Measurements from ENCODE around the gene SPACA4. TPM values are rescaled to one million over a fixed set of nuclear protein-coding genes. Genes with fewer than 3 reads are reported as not detected.

The SPACA4 gene
- total and polyA plus RNA-seq, 9 of the 15 experiments (the other 6 are each of a cell fraction or from before 2014, with no cell fraction given), result not detected

- TF ChIP-seq RBM25 (IDR thresholded peaks at IDR 0.05; ENCODE audit: low read depth, low read length, severe bottlenecking) (peak; percentile 90), CTBP1 (IDR thresholded peaks at IDR 0.05; ENCODE audit: borderline replicate concordance) (peak; percentile 56), ZBTB17 (CRISPR knock-in tag; IDR thresholded peaks at IDR 0.05) (peak; percentile 69), ESRRA (IDR thresholded peaks at IDR 0.05; ENCODE audit: borderline replicate concordance, low read depth) (peak; percentile 42; the same call in 1 of the 2 replicates), BACH1 (tag; IDR thresholded peaks at IDR 0.05) (no peak), ZNF589 (CRISPR knock-in tag; IDR thresholded peaks at IDR 0.05; ENCODE audit: low read depth) (no peak), COPS2 (conservative IDR thresholded peaks at IDR 0.05) (no peak), ZNF408 (CRISPR knock-in tag; IDR thresholded peaks at IDR 0.05; ENCODE audit: low read depth) (no peak), HSF4 (CRISPR knock-in tag; IDR thresholded peaks at IDR 0.05; ENCODE audit: borderline replicate concordance) (no peak), FOXK2 (conservative IDR thresholded peaks at IDR 0.05 in 1 of 2, IDR thresholded peaks at IDR 0.05 in 1 of 2; ENCODE audit: low read depth in 2 of 2) (peak; percentile 71 to 81), ZNF253 (CRISPR knock-in tag; conservative IDR thresholded peaks at IDR 0.05) (no peak), LARP7 (IDR thresholded peaks at IDR 0.05) (no peak), SMAD2 (IDR thresholded peaks at IDR 0.05; ENCODE audit: low read depth, low read length) (no peak), ZNF830 (CRISPR knock-in tag; IDR thresholded peaks at IDR 0.05) (no peak), FOXM1 (IDR thresholded peaks at IDR 0.05; ENCODE audit: low read depth) (peak; percentile 85), FOXM1 (CRISPR knock-in tag; IDR thresholded peaks at IDR 0.05; ENCODE audit: low read depth) (peak; percentile 82), ZNF175 (CRISPR knock-in tag; IDR thresholded peaks at IDR 0.05; ENCODE audit: low read depth) (no peak), ZNF583 (CRISPR knock-in tag; IDR thresholded peaks at IDR 0.05) (no peak), MBD2 (IDR thresholded peaks at IDR 0.05; ENCODE audit: borderline replicate concordance, low read depth) (peak; percentile 92; the same call in 1 of the 2 replicates), ZFPM2 (CRISPR knock-in tag; IDR thresholded peaks at IDR 0.05) (no peak), ZFX (CRISPR knock-in tag; IDR thresholded peaks at IDR 0.05) (no peak)
- TF ChIP-seq, protein P1, sequence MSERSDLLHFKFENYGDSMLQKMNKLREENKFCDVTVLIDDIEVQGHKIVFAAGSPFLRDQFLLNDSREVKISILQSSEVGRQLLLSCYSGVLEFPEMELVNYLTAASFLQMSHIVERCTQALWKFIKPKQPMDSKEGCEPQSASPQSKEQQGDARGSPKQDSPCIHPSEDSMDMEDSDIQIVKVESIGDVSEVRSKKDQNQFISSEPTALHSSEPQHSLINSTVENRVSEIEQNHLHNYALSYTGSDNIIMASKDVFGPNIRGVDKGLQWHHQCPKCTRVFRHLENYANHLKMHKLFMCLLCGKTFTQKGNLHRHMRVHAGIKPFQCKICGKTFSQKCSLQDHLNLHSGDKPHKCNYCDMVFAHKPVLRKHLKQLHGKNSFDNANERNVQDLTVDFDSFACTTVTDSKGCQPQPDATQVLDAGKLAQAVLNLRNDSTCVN (CRISPR knock-in tag; IDR thresholded peaks at IDR 0.05), result no peak
- TF ChIP-seq, protein P2, sequence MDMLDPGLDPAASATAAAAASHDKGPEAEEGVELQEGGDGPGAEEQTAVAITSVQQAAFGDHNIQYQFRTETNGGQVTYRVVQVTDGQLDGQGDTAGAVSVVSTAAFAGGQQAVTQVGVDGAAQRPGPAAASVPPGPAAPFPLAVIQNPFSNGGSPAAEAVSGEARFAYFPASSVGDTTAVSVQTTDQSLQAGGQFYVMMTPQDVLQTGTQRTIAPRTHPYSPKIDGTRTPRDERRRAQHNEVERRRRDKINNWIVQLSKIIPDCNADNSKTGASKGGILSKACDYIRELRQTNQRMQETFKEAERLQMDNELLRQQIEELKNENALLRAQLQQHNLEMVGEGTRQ (CRISPR knock-in tag; IDR thresholded peaks at IDR 0.05), result peak; percentile 69
- TF ChIP-seq, protein P3, sequence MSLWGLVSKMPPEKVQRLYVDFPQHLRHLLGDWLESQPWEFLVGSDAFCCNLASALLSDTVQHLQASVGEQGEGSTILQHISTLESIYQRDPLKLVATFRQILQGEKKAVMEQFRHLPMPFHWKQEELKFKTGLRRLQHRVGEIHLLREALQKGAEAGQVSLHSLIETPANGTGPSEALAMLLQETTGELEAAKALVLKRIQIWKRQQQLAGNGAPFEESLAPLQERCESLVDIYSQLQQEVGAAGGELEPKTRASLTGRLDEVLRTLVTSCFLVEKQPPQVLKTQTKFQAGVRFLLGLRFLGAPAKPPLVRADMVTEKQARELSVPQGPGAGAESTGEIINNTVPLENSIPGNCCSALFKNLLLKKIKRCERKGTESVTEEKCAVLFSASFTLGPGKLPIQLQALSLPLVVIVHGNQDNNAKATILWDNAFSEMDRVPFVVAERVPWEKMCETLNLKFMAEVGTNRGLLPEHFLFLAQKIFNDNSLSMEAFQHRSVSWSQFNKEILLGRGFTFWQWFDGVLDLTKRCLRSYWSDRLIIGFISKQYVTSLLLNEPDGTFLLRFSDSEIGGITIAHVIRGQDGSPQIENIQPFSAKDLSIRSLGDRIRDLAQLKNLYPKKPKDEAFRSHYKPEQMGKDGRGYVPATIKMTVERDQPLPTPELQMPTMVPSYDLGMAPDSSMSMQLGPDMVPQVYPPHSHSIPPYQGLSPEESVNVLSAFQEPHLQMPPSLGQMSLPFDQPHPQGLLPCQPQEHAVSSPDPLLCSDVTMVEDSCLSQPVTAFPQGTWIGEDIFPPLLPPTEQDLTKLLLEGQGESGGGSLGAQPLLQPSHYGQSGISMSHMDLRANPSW (CRISPR knock-in tag; IDR thresholded peaks at IDR 0.05), result 0 out of 2 replicates have a peak, but pooled peaks have one; percentile 62
Observed at GRCh38 chr19:48637449-48637947, 31.0 kb downstream of the SPACA4 start (continued).
